Right lobe of liver (tissue), 6 donors: ENCODE data around the gene HAUS7. TPM values are rescaled to one million over a fixed set of nuclear protein-coding genes. Genes with fewer than 3 reads are reported as not detected.

Experiments
- ATAC-seq, 4 donors: fragments of 200-7000 bp; cut with Tn5 transposase; one replicate each; pipeline ENCODE4 v1.9.1; 2020; ENCODE audit warnings: mild to moderate bottlenecking in 4 of 4, moderate library complexity in 4 of 4
- DNase-seq, 3 donors: peaks; one replicate each; pipeline ENCODE4 v3.0.0-alpha.2; 2020
- H3K27ac ChIP-seq, 3 donors: fragments of 200-600 bp; one replicate each; pipeline ENCODE4 v1.8.0; 2022
- H3K27me3 ChIP-seq, 2 donors: fragments of 200-600 bp; one replicate each; pipeline ENCODE4 v1.8.0; 2022
- H3K36me3 ChIP-seq, 4 donors: fragments of 200-600 bp; sonication (generic) in 1 of 4; one replicate each; pipeline versions ENCODE4 v1.5.1 to v1.8.0; 2017 to 2022; ENCODE audit warnings: control low read depth in 1 of 4
- H3K4me1 ChIP-seq, 4 donors: fragments of 200-600 bp; sonication (generic) in 1 of 4; one replicate each; pipeline versions ENCODE4 v1.5.1 to v1.8.0; 2017 to 2022; ENCODE audit warnings: control low read depth in 1 of 4
- H3K4me3 ChIP-seq, 3 donors: fragments of 200-600 bp; one replicate each; pipeline ENCODE4 v1.8.0; 2022
- H3K9me3 ChIP-seq, 4 donors: fragments of 200-600 bp; sonication (generic) in 1 of 4; one replicate each; pipeline versions ENCODE4 v1.5.1 to v1.8.0; 2017 to 2022; ENCODE audit warnings: control low read depth in 1 of 4
- POLR2A ChIP-seq: fragments of 450-650 bp; IDR thresholded peaks from one replicate; pipeline ENCODE4 v1.6.1; 2017; ENCODE audit warnings: antibody characterized with exemption, mild to moderate bottlenecking
- WGBS: methylation state at CpG from one replicate; pipeline ENCODE4 v1.1.6; 2018; ENCODE audit warnings: low coverage, low lambda C conversion rate; ENCODE audit not compliant: insufficient coverage; ENCODE audit errors: missing lambda C conversion rate; 5-methylcytosine and 5-hydroxymethylcytosine counted together
- intact Hi-C, 2 donors: fragments of 100-400 bp; cut with DNase I; formaldehyde crosslinking; loops; one replicate each; pipeline versions ENCODE4 v1.11.2 to v1.14.1; 2022
- total RNA-seq, 6 experiments: library from RNA; depleted of rRNA in 2 of 6; stranded (reverse); fragments of >200 nt in 2 of 6; fragmentation: NEBNext Ultra II Directional in 3 of 6; extraction: Animal tissue kit (Norgen Biotek cat#: 25700) in 3 of 6; gene quantifications; one replicate each; pipeline versions ENCODE4 v1.1.0 to v1.2.4, GENCODE V29; 2016 to 2023
- TF ChIP-seq, protein P1 (sequence below), 4 donors: fragments of 200-600 bp in 3 of 4; fragments of 450-650 bp in 1 of 4; IDR thresholded peaks; one replicate each; pipeline versions ENCODE4 v1.5.1 to v1.8.0; 2016 to 2022; ENCODE audit warnings: antibody characterized with exemption in 4 of 4, mild to moderate bottlenecking in 2 of 4
- donor health status: DM: no; HTN: yes; CAD: no.
- donor health status: DM: no; HTN: no; CAD: no.
- donor health status: DM: no; HTN: no; CAD: no.
- donor health status: DM: no; HTN: yes; CAD: no.
- donor health status: DM: no; HTN: yes; CAD: no.

The HAUS7 gene
- total RNA-seq, 6 experiments from 2014 or later, result 5.6 to 14.9 (median 8.8) TPM

DNA sequence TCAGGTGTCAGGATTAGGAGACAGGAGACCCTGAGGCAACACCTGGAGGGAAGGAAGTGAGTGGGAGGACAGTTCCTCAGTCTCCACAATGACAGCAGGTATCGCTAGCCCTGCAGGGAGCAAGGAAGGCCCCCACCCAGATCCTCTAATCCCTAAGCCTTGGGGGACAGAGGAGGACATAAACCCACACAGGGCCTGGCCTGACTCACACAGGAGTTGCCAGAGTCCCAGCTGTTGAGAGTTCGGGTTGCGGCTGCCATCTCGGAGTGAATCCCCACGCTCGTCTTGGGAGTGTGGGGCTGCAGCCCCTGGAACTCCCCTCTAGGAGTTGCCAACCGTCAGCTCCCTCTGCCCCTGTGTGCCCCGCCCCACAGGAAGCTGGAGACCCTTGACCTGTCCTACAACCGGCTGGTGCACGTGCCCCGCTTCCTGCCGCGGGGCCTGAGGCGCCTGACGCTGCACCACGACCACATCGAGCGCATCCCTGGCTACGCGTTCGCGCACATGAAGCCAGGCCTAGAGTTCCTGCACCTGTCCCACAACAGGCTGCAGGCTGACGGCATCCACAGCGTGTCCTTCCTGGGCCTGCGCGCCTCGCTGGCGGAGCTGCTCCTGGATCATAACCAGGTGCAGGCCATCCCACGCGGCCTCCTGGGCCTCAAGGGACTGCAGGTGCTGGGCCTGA lies 15.2 kb upstream of the HAUS7 start:
- 74% methylated on average over 12 of the region's 30 CpGs for WGBS
- ATAC-seq, result no peak
- no peak overlapping the region for H3K27ac ChIP-seq

DNA sequence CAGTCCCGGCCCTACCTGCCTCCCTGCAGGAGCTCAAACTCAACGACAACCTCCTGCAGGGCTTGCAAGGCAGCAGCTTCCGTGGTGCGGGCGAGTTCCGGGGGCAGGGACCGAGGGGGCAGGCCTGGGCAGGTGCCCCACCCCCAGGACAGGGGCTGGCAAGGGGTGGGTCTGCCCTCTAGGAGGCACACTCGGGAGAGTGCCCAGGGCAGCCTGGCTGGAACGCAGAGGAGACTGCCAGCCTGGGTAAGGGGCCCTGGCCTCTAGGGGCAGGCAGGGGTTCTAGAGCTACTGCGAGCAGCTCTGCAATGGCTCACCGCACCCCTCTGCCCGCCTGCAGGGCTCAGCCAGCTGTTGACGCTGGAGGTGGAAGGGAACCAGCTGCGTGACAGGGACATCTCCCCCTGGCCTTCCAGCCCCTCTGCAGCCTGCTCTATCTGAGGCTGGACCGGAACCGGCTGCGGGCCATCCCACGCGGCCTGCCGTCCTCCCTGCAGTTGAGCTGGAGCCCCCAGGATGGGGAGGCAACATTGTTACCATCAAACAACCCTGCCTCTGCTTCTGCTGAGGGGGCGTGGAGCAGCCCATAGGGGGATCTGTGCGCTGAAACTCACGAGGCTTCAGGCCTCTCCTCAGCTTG lies 12.1 kb upstream of the HAUS7 start:
- intact Hi-C loops, result no loop called here
- Histone ChIP-seq H3K9me3 (no peaks in the 10 kb centered on the region), H3K27ac (no peak overlapping the region), H3K4me1 (no peaks in the 10 kb centered on the region), H3K36me3 (no peaks in the 10 kb centered on the region), H3K27me3 (no peaks in the 10 kb centered on the region), H3K4me3 (no peak overlapping the region)
- DNase-seq (no peak), ATAC-seq (no peak)
- TF ChIP-seq, protein P1, sequence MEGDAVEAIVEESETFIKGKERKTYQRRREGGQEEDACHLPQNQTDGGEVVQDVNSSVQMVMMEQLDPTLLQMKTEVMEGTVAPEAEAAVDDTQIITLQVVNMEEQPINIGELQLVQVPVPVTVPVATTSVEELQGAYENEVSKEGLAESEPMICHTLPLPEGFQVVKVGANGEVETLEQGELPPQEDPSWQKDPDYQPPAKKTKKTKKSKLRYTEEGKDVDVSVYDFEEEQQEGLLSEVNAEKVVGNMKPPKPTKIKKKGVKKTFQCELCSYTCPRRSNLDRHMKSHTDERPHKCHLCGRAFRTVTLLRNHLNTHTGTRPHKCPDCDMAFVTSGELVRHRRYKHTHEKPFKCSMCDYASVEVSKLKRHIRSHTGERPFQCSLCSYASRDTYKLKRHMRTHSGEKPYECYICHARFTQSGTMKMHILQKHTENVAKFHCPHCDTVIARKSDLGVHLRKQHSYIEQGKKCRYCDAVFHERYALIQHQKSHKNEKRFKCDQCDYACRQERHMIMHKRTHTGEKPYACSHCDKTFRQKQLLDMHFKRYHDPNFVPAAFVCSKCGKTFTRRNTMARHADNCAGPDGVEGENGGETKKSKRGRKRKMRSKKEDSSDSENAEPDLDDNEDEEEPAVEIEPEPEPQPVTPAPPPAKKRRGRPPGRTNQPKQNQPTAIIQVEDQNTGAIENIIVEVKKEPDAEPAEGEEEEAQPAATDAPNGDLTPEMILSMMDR (IDR thresholded peaks at IDR 0.05), result no peak
- TF ChIP-seq POLR2A, result no peak
- WGBS, result 60% methylated on average over 3 of the region's 23 CpGs

More for the DNA sequence above, 15.2 kb upstream of the HAUS7 start:
- Histone ChIP-seq H3K4me3 (no peak overlapping the region), H3K27me3 (no peaks in the 10 kb centered on the region), H3K4me1 (no peaks in the 10 kb centered on the region), H3K36me3 (no peaks in the 10 kb centered on the region), H3K9me3 (no peaks in the 10 kb centered on the region)
- intact Hi-C loops, result no loop called here
- TF ChIP-seq POLR2A, result no peak
- TF ChIP-seq, protein P1 (IDR thresholded peaks at IDR 0.05), result no peak
- no peak for DNase-seq

DNA sequence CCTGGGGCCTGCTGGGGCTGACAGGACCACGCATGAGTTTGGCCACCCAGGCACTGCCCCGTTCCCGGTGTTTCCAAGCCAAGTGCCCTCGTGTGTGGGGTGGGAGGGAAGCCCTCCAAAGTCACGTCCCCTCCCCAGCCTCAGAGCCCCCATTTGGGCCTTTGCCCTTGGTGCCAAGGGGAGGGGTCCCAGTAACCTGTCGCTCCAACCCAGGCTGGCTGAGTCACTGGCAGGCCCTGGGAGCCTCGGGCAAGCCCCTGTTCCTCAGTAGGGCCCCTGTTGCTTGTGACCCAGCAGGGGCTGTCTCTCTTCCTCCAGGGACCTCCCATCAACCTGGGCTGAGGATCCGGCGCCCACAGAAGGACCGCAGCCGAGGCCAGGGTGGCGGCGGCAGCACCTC lies 10.7 kb upstream of the HAUS7 start:
- intact Hi-C loops, result no loop called here
- Histone ChIP-seq H3K27me3 (no peaks in the 10 kb centered on the region), H3K36me3 (no peaks in the 10 kb centered on the region), H3K27ac (no peak overlapping the region), H3K9me3 (no peaks in the 10 kb centered on the region), H3K4me1 (no peaks in the 10 kb centered on the region), H3K4me3 (no peak overlapping the region)
- TF ChIP-seq, protein P1 (IDR thresholded peaks at IDR 0.05), result no peak
- no peak for TF ChIP-seq POLR2A
- ATAC-seq (no peak), DNase-seq (no peak)
- no CpG with 5 or more reads among the region's 13 CpGs for WGBS

DNA sequence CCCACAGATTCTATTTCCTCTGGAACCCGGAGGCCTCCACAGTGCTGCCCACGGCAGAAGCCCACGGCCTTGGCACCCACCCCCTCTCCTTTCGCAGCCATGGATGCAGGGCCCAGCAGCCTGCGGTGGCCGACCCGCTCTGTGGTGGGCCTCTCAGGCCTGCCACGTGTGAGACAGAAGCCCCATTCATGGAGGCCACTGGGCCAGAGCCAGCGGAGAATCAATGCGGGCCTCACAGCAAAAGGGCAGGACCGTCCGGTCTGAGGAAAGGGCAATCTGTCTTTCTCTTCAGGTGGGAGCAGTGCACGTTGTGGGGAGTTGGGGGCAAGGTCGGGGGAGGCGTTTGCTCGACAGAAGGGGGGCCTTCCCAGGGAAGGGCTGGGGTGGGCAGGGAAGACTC lies 8.4 kb upstream of the HAUS7 start:
- H3K4me1 ChIP-seq, result no peaks in the 10 kb centered on the region
- intact Hi-C loops, result no loop called here
- H3K9me3 ChIP-seq, result no peaks in the 10 kb centered on the region
- H3K36me3 ChIP-seq, result no peaks in the 10 kb centered on the region
- no peaks in the 10 kb centered on the region for H3K27me3 ChIP-seq
- TF ChIP-seq, protein P1 (IDR thresholded peaks at IDR 0.05), result no peak
- TF ChIP-seq POLR2A, result no peak
- H3K27ac ChIP-seq, result no peak overlapping the region
- DNase-seq (no peak), ATAC-seq (no peak)
- H3K4me3 ChIP-seq, result no peak overlapping the region
- WGBS, result no CpG with 5 or more reads among the region's 16 CpGs
